ENCODE data around the gene KIR3DL3.
"Not testable (repeated sequence)": the region's sequence is repeated elsewhere in the genome, so short reads cannot be mapped to it uniquely, and the experiment has no call there.

The KIR3DL3 gene

GRCh38 chr19:54738306-54738705 is 14.1 kb downstream of the KIR3DL3 start, which contains the start of gene KIR2DL3:
TSS of gene KIR2DL3 (plus strand) at chr19:54738513. CDS start at chr19:54738546, 33 bp downstream.
- DNase-seq = not testable (repeated sequence)

GRCh38 chr19:54738715-54739114 is 14.5 kb downstream of the KIR3DL3 start:
- DNase-seq = no peak

GRCh38 chr19:54739587-54740497 is 15.6 kb downstream of the KIR3DL3 start:
- no peak for DNase-seq

- DNase-seq = not testable (repeated sequence)
Measured at GRCh38 chr19:54741950-54742349, 17.7 kb downstream of the KIR3DL3 start.

GRCh38 chr19:54744080-54744479 is 19.8 kb downstream of the KIR3DL3 start:
- DNase-seq = not testable (repeated sequence)

GRCh38 chr19:54747614-54748322 is 23.5 kb downstream of the KIR3DL3 start:
- not testable (repeated sequence) for DNase-seq

GRCh38 chr19:54750276-54750675 is 26.0 kb downstream of the KIR3DL3 start:
- DNase-seq = not testable (repeated sequence)

GRCh38 chr19:54756204-54757110 is 32.2 kb downstream of the KIR3DL3 start:
- DNase-seq = not testable (repeated sequence)

- DNase-seq = not testable (repeated sequence)
Measured at GRCh38 chr19:54758577-54758976, 34.3 kb downstream of the KIR3DL3 start.

- not testable (repeated sequence) for DNase-seq
Measured at GRCh38 chr19:54764219-54764618, 40.0 kb downstream of the KIR3DL3 start.

- not testable (repeated sequence) for DNase-seq
Measured at GRCh38 chr19:54766464-54766863, 42.2 kb downstream of the KIR3DL3 start.

GRCh38 chr19:54769646-54770045 is 45.4 kb downstream of the KIR3DL3 start, which contains the start of gene KIR2DL1:
TSS of gene KIR2DL1 (plus strand) at chr19:54769793. CDS start at chr19:54769851, 58 bp downstream.
- not testable (repeated sequence) for DNase-seq

- DNase-seq = not testable (repeated sequence)
Measured at GRCh38 chr19:54770511-54770910, 46.3 kb downstream of the KIR3DL3 start.

- DNase-seq = not testable (repeated sequence)
Measured at GRCh38 chr19:54771018-54771960, 47.0 kb downstream of the KIR3DL3 start.

- not testable (repeated sequence) for DNase-seq
Measured at GRCh38 chr19:54772666-54773065, 48.4 kb downstream of the KIR3DL3 start.

GRCh38 chr19:54775095-54775815 is 51.0 kb downstream of the KIR3DL3 start:
- not testable (repeated sequence) for DNase-seq

- DNase-seq = not testable (repeated sequence)
Measured at GRCh38 chr19:54775830-54776229, 51.6 kb downstream of the KIR3DL3 start.

GRCh38 chr19:54777851-54778250 is 53.6 kb downstream of the KIR3DL3 start:
- not testable (repeated sequence) for DNase-seq

GRCh38 chr19:54778896-54779295 is 54.7 kb downstream of the KIR3DL3 start:
- DNase-seq = not testable (repeated sequence)

GRCh38 chr19:54782916-54783315 is 58.7 kb downstream of the KIR3DL3 start:
- not testable (repeated sequence) for DNase-seq

All from fibroblast of skin of abdomen (primary cell).